B cell (primary cell): ENCODE measurements around the gene PEX16. TPM values are rescaled to one million over a fixed set of nuclear protein-coding genes. Genes with fewer than 3 reads are reported as not detected.

Source experiments
- ATAC-seq: fragments of 200-7000 bp; cut with Tn5 transposase; one replicate; pipeline ENCODE4 v1.10.0; 2021; ENCODE audit warnings: low read depth, mild to moderate bottlenecking, moderate number of reproducible peaks, moderate library complexity
- CTCF ChIA-PET: fragments of 350-600 bp; sonication (Branson Sonifier 250); formaldehyde crosslinking; loops from one replicate; lab custom pipeline; 2021; ENCODE audit warnings: antibody characterized with exemption, inconsistent platforms; lab: Charles Lee
- POLR2A ChIA-PET: fragments of 350-600 bp; sonication (Branson Sonifier 250); formaldehyde crosslinking; loops from one replicate; lab custom pipeline; 2021; ENCODE audit warnings: antibody characterized with exemption; lab: Charles Lee
- DNase-seq: peaks from one replicate; pipeline ENCODE4 v3.0.0; 2013
- H2AFZ ChIP-seq: 2 replicates; pipeline ENCODE4 v1.6.1; 2012; ENCODE audit warnings: mild to moderate bottlenecking, low read depth, low read length; ENCODE audit not compliant: insufficient read depth, poor library complexity, severe bottlenecking
- H3K27ac ChIP-seq, 2 donors: 1 replicate in 1 of 2; 2 replicates in 1 of 2; pipeline ENCODE4 v1.5.1; 2012 to 2013; ENCODE audit warnings: low read length in 2 of 2, mild to moderate bottlenecking in 2 of 2, moderate library complexity in 1 of 2
- H3K27me3 ChIP-seq, 4 experiments: fragments of 200-600 bp in 1 of 4; sonication (generic) in 1 of 4; replicated peaks in 1 of 4; 1 replicate in 2 of 4; 2 replicates in 2 of 4; pipeline versions ENCODE4 v1.6.1 to v1.7.0; 2013 to 2016; ENCODE audit warnings: low read length in 3 of 4, mild to moderate bottlenecking in 2 of 4, mixed read lengths in 1 of 4, moderate library complexity in 1 of 4; ENCODE audit not compliant: insufficient read depth in 4 of 4, control insufficient read depth in 3 of 4; ENCODE audit errors: control extremely low read depth in 1 of 4
- H3K36me3 ChIP-seq, 2 experiments: replicated peaks in 1 of 2; 1 replicate in 1 of 2; 2 replicates in 1 of 2; pipeline versions ENCODE4 v1.6.1 to v1.7.1; 2013; ENCODE audit warnings: low read length in 1 of 2; ENCODE audit not compliant: insufficient read depth in 2 of 2, control insufficient read depth in 1 of 2; ENCODE audit errors: control extremely low read depth in 1 of 2, extremely low read depth in 1 of 2
- H3K4me1 ChIP-seq, 2 donors: fragments of 200-600 bp in 1 of 2; sonication (generic) in 1 of 2; 1 replicate in 1 of 2; 2 replicates in 1 of 2; pipeline versions ENCODE4 v1.5.1 to v1.6.1; 2013 to 2017; ENCODE audit warnings: low read length in 2 of 2; ENCODE audit not compliant: control insufficient read depth in 2 of 2, insufficient read depth in 2 of 2
- H3K4me2 ChIP-seq: replicated peaks from 2 replicates; pipeline ENCODE3; 2012; ENCODE audit warnings: mild to moderate bottlenecking, low read depth, low read length; ENCODE audit not compliant: poor library complexity, severe bottlenecking
- H3K4me3 ChIP-seq, 5 experiments: fragments of 200-600 bp in 1 of 5; sonication (generic) in 1 of 5; 1 replicate in 3 of 5; 2 replicates in 2 of 5; pipeline versions ENCODE4 v1.5.1 to v1.7.0; 2011 to 2016; ENCODE audit warnings: low read length in 4 of 5, mild to moderate bottlenecking in 4 of 5, low read depth in 2 of 5, control low read depth in 1 of 5, moderate library complexity in 1 of 5; ENCODE audit not compliant: insufficient read depth in 1 of 5; ENCODE audit errors: control extremely low read depth in 1 of 5, extremely low read depth in 1 of 5
- H3K79me2 ChIP-seq: fragments of 200-600 bp; sonication (generic); one replicate; pipeline ENCODE4 v1.6.0; 2016; ENCODE audit warnings: low read length; ENCODE audit not compliant: control insufficient read depth, insufficient read depth
- H3K9ac ChIP-seq: fragments of 200-600 bp; sonication (generic); 2 replicates; pipeline ENCODE4 v1.6.1; 2017; ENCODE audit warnings: mild to moderate bottlenecking, low read length, moderate library complexity
- H3K9me3 ChIP-seq, 3 donors: one replicate each; pipeline versions ENCODE4 v1.6.1 to v1.7.1; 2013; ENCODE audit warnings: low read length in 2 of 3; ENCODE audit not compliant: control insufficient read depth in 2 of 3, insufficient read depth in 1 of 3; ENCODE audit errors: control extremely low read depth in 1 of 3
- H4K20me1 ChIP-seq: 2 replicates; pipeline ENCODE4 v1.6.0; 2012; ENCODE audit warnings: mild to moderate bottlenecking, low read length; ENCODE audit not compliant: insufficient read depth, control insufficient read depth, poor library complexity, severe bottlenecking
- H3K27ac Mint-ChIP-seq: one replicate; pipeline ENCODE4 v1.8.0; 2021; ENCODE audit warnings: mixed read lengths
- H3K27me3 Mint-ChIP-seq: one replicate; pipeline ENCODE4 v1.8.0; 2021; ENCODE audit warnings: mixed read lengths
- H3K4me1 Mint-ChIP-seq: one replicate; pipeline ENCODE4 v1.8.0; 2021; ENCODE audit warnings: mixed read lengths
- H3K4me3 Mint-ChIP-seq: one replicate; pipeline ENCODE4 v1.8.0; 2021; ENCODE audit warnings: mixed read lengths
- H3K9me3 Mint-ChIP-seq: one replicate; pipeline ENCODE4 v1.8.0; 2022; ENCODE audit warnings: mixed read lengths; ENCODE audit not compliant: insufficient read depth
- EZH2 ChIP-seq: IDR thresholded peaks from 2 replicates; pipeline ENCODE4 v1.6.1; 2012; ENCODE audit warnings: borderline replicate concordance, low read depth, mild to moderate bottlenecking, moderate library complexity, low read length; ENCODE audit not compliant: insufficient read depth, poor library complexity, severe bottlenecking
- WGBS: methylation state at CpG from one replicate; pipeline ENCODE4 v1.1.5; 2013; ENCODE audit warnings: missing lambda C conversion rate; ENCODE audit not compliant: insufficient coverage; 5-methylcytosine and 5-hydroxymethylcytosine counted together
- intact Hi-C: fragments of 100-400 bp; cut with micrococcal nuclease; formaldehyde crosslinking; loops from one replicate; pipeline ENCODE4 v1.10.0; 2022
- polyA plus RNA-seq: library from polyadenylated mRNA; depleted of rRNA; stranded (reverse); fragments of >200 nt; gene quantifications from 2 replicates; pipeline ENCODE4 v1.2.3, GENCODE V29; 2012
- total RNA-seq, 2 donors: library from RNA; stranded (reverse); fragments of 120-200 nt in 1 of 2; gene quantifications; 1 replicate in 1 of 2; 2 replicates in 1 of 2; pipeline versions ENCODE4 v1.2.3 to v1.2.4, GENCODE V29; 2013 to 2022
- TF ChIP-seq, protein P1 (sequence below): fragments of 200-600 bp; IDR thresholded peaks from one replicate; pipeline ENCODE4 v1.8.0; 2022; ENCODE audit warnings: antibody characterized with exemption, mild to moderate bottlenecking

The PEX16 gene
- total and polyA plus RNA-seq, 2 donors (not counting 1 experiment from before 2014, with no cell fraction given), result 89.4 to 107 TPM

DNA sequence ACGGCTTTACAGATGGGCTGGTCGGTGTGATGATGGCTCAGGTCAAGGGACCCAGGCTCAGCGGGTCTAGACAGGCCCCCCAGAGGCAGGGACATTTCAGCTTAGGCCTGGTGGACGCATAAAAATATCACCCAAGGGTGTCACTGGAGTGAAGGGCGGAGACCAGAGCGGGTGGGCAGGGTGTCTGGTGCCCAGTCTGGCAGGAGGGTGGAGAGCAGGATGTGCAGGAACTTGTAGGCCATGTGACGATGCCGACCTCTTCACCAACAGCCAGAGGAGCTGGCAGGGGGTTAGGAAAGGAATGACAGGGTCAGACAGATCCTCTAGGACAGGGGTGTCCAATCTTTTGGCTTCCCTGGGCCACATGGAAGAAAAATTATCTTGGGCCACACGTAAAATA lies 27.7 kb downstream of the PEX16 start:
- intact Hi-C loops, result no loop called here
- TF ChIP-seq, protein P1, sequence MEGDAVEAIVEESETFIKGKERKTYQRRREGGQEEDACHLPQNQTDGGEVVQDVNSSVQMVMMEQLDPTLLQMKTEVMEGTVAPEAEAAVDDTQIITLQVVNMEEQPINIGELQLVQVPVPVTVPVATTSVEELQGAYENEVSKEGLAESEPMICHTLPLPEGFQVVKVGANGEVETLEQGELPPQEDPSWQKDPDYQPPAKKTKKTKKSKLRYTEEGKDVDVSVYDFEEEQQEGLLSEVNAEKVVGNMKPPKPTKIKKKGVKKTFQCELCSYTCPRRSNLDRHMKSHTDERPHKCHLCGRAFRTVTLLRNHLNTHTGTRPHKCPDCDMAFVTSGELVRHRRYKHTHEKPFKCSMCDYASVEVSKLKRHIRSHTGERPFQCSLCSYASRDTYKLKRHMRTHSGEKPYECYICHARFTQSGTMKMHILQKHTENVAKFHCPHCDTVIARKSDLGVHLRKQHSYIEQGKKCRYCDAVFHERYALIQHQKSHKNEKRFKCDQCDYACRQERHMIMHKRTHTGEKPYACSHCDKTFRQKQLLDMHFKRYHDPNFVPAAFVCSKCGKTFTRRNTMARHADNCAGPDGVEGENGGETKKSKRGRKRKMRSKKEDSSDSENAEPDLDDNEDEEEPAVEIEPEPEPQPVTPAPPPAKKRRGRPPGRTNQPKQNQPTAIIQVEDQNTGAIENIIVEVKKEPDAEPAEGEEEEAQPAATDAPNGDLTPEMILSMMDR, result no peak
- no peak for TF ChIP-seq EZH2
- ATAC-seq, result no peak

GRCh38 chr11:45889555-45889954 lies 28.1 kb downstream of the PEX16 start:
- no peak for DNase-seq
- no peaks in the 10 kb centered on the region for H3K36me3 ChIP-seq
- peaks cover 11 to 12% of the 10 kb centered on the region in 2 donors for H3K4me1 ChIP-seq
- TF ChIP-seq, protein P1, result no peak
- TF ChIP-seq EZH2, result no peak
- no peak overlapping the region for H3K4me3 Mint-ChIP-seq
- no peak overlapping the region for H3K4me3 ChIP-seq
- H3K79me2 ChIP-seq, result no peaks in the 10 kb centered on the region
- POLR2A ChIA-PET, result no interaction called here
- H3K27me3 Mint-ChIP-seq, result peaks cover 12% of the 10 kb centered on the region
- no peaks in the 10 kb centered on the region for H3K9me3 Mint-ChIP-seq
- H3K9me3 ChIP-seq, result no peaks in the 10 kb centered on the region
- H3K4me2 ChIP-seq, result no peak overlapping the region
- ATAC-seq, result no peak
- H3K4me1 Mint-ChIP-seq, result peaks cover 9% of the 10 kb centered on the region
- peaks cover 0 to 19% (median 5%) of the 10 kb centered on the region in 4 experiments for H3K27me3 ChIP-seq
- WGBS, result 87% methylated on average over 4 of the region's 8 CpGs
- no peak overlapping the region for H2AFZ ChIP-seq
- H3K27ac ChIP-seq, result no peak overlapping the region
- H3K27ac Mint-ChIP-seq, result no peak overlapping the region
- H4K20me1 ChIP-seq, result peaks cover 10% of the 10 kb centered on the region
- intact Hi-C loops, result no loop called here
- CTCF ChIA-PET, result interaction anchor here (2.3 kb wide), 1 partner anchor 17 kb away, joined by 5 read pairs; no protein-coding TSS in a partner anchor
- H3K9ac ChIP-seq, result no peak overlapping the region

More for the DNA sequence above, 27.7 kb downstream of the PEX16 start:
- ChIA-PET POLR2A (no interaction called here), CTCF (interaction anchor here (0.6 to 2.3 kb wide), 2 partner anchors 17 to 180 kb away, joined by 5 read pairs; no protein-coding TSS in a partner anchor)
- Histone ChIP-seq H3K4me2 (no peak overlapping the region), H3K79me2 (no peaks in the 10 kb centered on the region), H3K9me3 (no peaks in the 10 kb centered on the region), H3K4me1 (peaks cover 9% of the 10 kb centered on the region in 2 donors), H3K27me3 (peaks cover 0 to 16% (median 5%) of the 10 kb centered on the region in 4 experiments), H4K20me1 (peaks cover 10% of the 10 kb centered on the region), H3K27ac (no peak overlapping the region), H3K9ac (no peak overlapping the region), H3K36me3 (no peaks in the 10 kb centered on the region), H3K4me3 (no peak overlapping the region), H2AFZ (no peak overlapping the region)
- no peak overlapping the region for H3K27ac Mint-ChIP-seq
- H3K4me1 Mint-ChIP-seq, result peaks cover 5% of the 10 kb centered on the region
- no peaks in the 10 kb centered on the region for H3K9me3 Mint-ChIP-seq
- 97% methylated on average over 8 of the region's 9 CpGs for WGBS
- no peak for DNase-seq
- peaks cover 16% of the 10 kb centered on the region for H3K27me3 Mint-ChIP-seq
- H3K4me3 Mint-ChIP-seq, result no peak overlapping the region
